ENCODE results near the gene EPHA7. TPM values are rescaled to one million over a fixed set of nuclear protein-coding genes. Genes with fewer than 3 reads are reported as not detected.

Gene EPHA7
- total RNA-seq, 3 donors from 2014 or later: 0.66 to 1.8 (median 0.80) TPM

DNA sequence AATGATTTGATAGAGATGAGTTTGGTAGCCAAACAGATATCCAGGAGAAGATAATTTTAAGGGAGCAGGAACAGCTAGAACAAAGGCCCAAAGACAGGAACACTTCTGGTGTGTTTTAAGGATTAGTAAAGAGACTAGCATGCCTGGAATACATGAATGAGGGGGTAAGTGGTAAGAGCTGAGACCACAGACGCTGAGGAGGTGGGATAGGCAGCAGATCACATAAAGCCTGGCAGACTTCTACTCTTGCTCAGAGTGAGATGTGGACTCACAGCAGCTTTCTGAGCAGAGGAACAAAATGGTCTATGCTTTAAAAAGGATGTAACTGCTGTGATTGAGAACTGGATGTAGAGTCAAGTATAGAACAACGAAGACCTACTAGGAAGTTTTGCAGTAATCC lies 100.1 kb downstream of the EPHA7 start:
- Histone ChIP-seq H3K4me1 (no peaks in the 10 kb centered on the region), H3K9me3 (no peaks in the 10 kb centered on the region), H3K27ac (no peak overlapping the region), H3K36me3 (no peaks in the 10 kb centered on the region), H3K27me3 (no peaks in the 10 kb centered on the region), H3K4me3 (no peak overlapping the region)
- no peak for TF ChIP-seq POLR2AphosphoS5 (IDR thresholded peaks at IDR 0.05)
- TF ChIP-seq, protein P1, sequence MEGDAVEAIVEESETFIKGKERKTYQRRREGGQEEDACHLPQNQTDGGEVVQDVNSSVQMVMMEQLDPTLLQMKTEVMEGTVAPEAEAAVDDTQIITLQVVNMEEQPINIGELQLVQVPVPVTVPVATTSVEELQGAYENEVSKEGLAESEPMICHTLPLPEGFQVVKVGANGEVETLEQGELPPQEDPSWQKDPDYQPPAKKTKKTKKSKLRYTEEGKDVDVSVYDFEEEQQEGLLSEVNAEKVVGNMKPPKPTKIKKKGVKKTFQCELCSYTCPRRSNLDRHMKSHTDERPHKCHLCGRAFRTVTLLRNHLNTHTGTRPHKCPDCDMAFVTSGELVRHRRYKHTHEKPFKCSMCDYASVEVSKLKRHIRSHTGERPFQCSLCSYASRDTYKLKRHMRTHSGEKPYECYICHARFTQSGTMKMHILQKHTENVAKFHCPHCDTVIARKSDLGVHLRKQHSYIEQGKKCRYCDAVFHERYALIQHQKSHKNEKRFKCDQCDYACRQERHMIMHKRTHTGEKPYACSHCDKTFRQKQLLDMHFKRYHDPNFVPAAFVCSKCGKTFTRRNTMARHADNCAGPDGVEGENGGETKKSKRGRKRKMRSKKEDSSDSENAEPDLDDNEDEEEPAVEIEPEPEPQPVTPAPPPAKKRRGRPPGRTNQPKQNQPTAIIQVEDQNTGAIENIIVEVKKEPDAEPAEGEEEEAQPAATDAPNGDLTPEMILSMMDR (IDR thresholded peaks at IDR 0.05): no peak
- TF ChIP-seq POLR2A (IDR thresholded peaks at IDR 0.05): no peak
- no peak for DNase-seq (ENCODE audit: low spot score in 2 of 2)
- intact Hi-C loops (cut with DNase I; ENCODE audit: low total_unique reads): no loop called here

DNA sequence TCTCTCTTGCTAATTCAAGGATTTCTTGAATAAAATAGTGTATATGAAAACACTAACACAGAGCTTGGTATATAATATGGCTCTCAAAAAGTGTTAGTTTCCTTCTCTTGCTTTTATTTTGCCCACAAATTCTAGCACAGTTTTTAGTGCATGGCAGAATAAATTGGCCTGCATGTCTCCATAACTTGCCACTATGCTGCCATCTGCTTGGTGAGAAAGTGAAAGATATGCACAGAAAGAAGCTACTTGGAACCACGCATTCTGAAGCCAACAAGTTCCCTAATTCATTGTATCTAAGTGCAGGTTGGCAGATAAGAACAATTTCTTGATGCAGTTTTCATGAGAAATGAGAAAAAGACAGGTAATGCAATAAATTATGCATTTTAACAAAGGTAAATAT lies 101.2 kb downstream of the EPHA7 start:
- no peak overlapping the region for H3K27ac ChIP-seq
- no peak overlapping the region for H3K4me3 ChIP-seq
- no peak for DNase-seq (ENCODE audit: low spot score in 2 of 2)
- TF ChIP-seq, protein P1 (IDR thresholded peaks at IDR 0.05): no peak
- TF ChIP-seq POLR2A (IDR thresholded peaks at IDR 0.05) (no peak), POLR2AphosphoS5 (IDR thresholded peaks at IDR 0.05) (no peak)
- H3K27me3 ChIP-seq: no peaks in the 10 kb centered on the region
- H3K9me3 ChIP-seq: no peaks in the 10 kb centered on the region
- intact Hi-C loops (cut with DNase I; ENCODE audit: low total_unique reads): no loop called here
- H3K36me3 ChIP-seq: no peaks in the 10 kb centered on the region
- no peaks in the 10 kb centered on the region for H3K4me1 ChIP-seq

DNA sequence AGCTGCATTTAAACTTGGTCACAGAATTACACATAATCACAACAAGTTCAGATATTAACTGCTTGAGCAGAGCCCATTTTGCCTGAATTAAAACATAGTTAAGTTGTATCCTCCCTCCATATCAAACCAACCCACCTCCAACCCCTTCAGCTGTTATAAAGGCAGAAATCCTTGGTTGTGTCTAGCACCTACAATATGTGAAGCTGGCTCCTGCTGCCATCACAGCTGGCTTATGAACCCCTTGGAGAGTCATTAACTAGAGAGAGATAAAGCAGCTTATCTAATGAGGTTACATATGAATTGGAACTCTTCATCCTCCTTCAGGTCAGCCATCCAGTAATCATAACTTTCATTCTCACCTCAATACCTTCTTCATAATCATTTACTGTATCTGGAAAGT lies 101.8 kb downstream of the EPHA7 start:
- Histone ChIP-seq H3K27me3 (no peaks in the 10 kb centered on the region), H3K27ac (no peak overlapping the region), H3K4me3 (no peak overlapping the region), H3K4me1 (no peaks in the 10 kb centered on the region), H3K9me3 (no peaks in the 10 kb centered on the region), H3K36me3 (no peaks in the 10 kb centered on the region)
- intact Hi-C loops (cut with DNase I; ENCODE audit: low total_unique reads): no loop called here
- DNase-seq (ENCODE audit: low spot score in 2 of 2): no peak
- TF ChIP-seq POLR2A (IDR thresholded peaks at IDR 0.05): no peak
- TF ChIP-seq POLR2AphosphoS5 (IDR thresholded peaks at IDR 0.05): no peak
- TF ChIP-seq, protein P1 (IDR thresholded peaks at IDR 0.05): no peak

DNA sequence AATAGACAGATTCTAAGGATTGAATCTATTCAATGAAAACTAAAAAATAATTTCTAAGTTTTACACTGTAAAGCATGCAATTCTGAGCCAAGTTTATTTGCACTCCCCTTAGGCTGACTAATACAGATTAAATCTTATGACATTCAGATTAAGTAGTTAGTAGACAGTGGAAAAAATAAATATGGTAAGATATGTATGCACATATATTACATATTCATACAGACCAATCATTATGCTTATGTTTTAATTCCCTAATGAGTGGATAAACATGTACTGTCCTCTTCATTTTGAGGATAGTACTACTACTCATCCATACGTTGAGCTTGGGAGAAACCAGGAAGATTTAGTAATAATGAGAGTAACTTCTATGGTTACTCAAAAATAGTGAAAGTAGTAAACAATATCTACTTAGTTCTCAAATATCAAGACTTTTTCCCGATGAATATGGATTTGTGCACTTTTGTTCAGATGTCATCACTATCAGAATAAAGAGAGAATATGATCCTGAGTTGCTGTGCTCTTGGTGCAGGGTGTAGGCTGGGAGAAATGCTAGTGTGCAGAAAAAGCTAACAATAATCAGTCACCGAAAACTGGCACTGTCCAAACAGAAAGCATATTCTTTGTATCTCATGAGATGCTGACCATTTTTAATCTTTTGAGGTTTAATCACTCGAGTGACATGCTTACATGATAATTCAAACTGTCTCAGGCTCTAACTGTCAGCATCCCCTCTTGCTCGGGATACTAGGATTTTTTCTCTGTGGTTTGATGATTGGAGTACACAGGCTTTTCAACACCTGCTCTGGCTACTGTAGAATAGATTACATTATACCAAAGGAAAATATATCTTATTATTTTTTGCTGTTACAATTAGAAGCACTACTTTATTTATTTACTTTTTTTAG lies 111.6 kb downstream of the EPHA7 start:
- Histone ChIP-seq H3K4me3 (no peak overlapping the region), H3K27me3 (no peaks in the 10 kb centered on the region), H3K27ac (no peak overlapping the region), H3K9me3 (no peaks in the 10 kb centered on the region), H3K4me1 (no peaks in the 10 kb centered on the region), H3K36me3 (no peaks in the 10 kb centered on the region)
- DNase-seq (ENCODE audit: low spot score in 2 of 2): no peak
- no peak for TF ChIP-seq POLR2A (IDR thresholded peaks at IDR 0.05)
- no peak for TF ChIP-seq POLR2AphosphoS5 (IDR thresholded peaks at IDR 0.05)
- TF ChIP-seq, protein P1 (IDR thresholded peaks at IDR 0.05): no peak
- intact Hi-C loops (cut with DNase I; ENCODE audit: low total_unique reads): no loop called here

DNA sequence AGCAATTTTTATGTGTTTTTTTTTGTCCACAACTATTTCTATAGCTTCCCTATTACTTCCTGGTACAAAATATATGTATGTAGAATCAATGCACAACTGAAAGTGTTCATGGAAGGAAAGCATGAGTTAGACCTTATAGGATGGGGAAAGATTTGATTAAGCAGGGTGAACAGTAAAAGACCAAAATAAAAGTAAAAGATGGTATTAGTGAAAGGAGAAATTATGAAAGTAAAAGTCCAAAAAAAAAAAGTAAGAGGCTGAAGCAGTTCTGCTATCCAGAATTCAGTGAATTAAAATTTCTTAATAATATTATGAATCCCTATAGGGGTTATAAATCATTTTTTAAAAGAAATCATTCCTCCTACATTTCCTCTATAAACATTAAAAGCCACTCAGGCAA lies 114.3 kb downstream of the EPHA7 start:
- H3K36me3 ChIP-seq: no peaks in the 10 kb centered on the region
- TF ChIP-seq POLR2A (IDR thresholded peaks at IDR 0.05) (no peak), POLR2AphosphoS5 (IDR thresholded peaks at IDR 0.05) (no peak)
- TF ChIP-seq, protein P1 (IDR thresholded peaks at IDR 0.05): no peak
- H3K4me3 ChIP-seq: no peak overlapping the region
- no peak overlapping the region for H3K27ac ChIP-seq
- no peaks in the 10 kb centered on the region for H3K4me1 ChIP-seq
- intact Hi-C loops (cut with DNase I; ENCODE audit: low total_unique reads): no loop called here
- H3K27me3 ChIP-seq: no peaks in the 10 kb centered on the region
- no peaks in the 10 kb centered on the region for H3K9me3 ChIP-seq
- no peak for DNase-seq (ENCODE audit: low spot score in 2 of 2)

Measured in breast epithelium (tissue), 4 donors.